A549 (cell line): Measurements from ENCODE around the gene TSPAN10. TPM values are rescaled to one million over a fixed set of nuclear protein-coding genes. Genes with fewer than 3 reads are reported as not detected.
A peak's percentile ranks its signal among the peaks of the same experiment; 100 is the strongest.

Experiments used
- ATAC-seq, 2 experiments: fragments of 200-7000 bp in 1 of 2; fragments of >200 bp in 1 of 2; cut with Nextera tagmentation in 1 of 2; cut with Tn5 transposase in 1 of 2; 3 replicates each; pipeline versions ENCODE4 v1.8.0 to v1.9.1; 2018 to 2020; ENCODE audit warnings: mild to moderate bottlenecking in 1 of 2, moderate library complexity in 1 of 2
- CTCF ChIA-PET: fragments of 300-600 bp; sonication (Branson Sonifier 250); formaldehyde crosslinking; extraction: SDS; loops from one replicate; lab custom pipeline; 2021; ENCODE audit warnings: antibody characterized with exemption, inconsistent platforms; lab: Yijun Ruan, JAX
- POLR2A ChIA-PET: fragments of 350-600 bp; formaldehyde crosslinking; extraction: SDS; loops from one replicate; lab custom pipeline; 2021; ENCODE audit warnings: antibody characterized with exemption, inconsistent platforms; lab: Yijun Ruan, JAX
- DNase-seq, 2 experiments: peaks; one replicate each; pipeline versions ENCODE4 v3.0.0 to v3.0.0-alpha.2; 2011 to 2016; ENCODE audit warnings: low read depth in 1 of 2, low spot score in 1 of 2
- FAIRE-seq: peaks from 2 replicates; lab custom pipeline; 2011; peaks lifted over from hg19 to GRCh38; lab: Jason Lieb, UNC
- H3K27ac ChIP-seq, 2 experiments: fragments of >200 bp; sonication (Bioruptor Twin); formaldehyde crosslinking; 3 replicates each; pipeline ENCODE4 v1.5.1; 2016 to 2017
- H3K4me1 ChIP-seq: fragments of >200 bp; sonication (Bioruptor Twin); formaldehyde crosslinking; 3 replicates; pipeline ENCODE4 v1.6.1; 2016
- H3K4me2 ChIP-seq: fragments of >200 bp; sonication (Bioruptor Twin); formaldehyde crosslinking; 3 replicates; pipeline ENCODE4 v1.6.1; 2016
- H3K4me3 ChIP-seq: fragments of >200 bp; sonication (Bioruptor Twin); formaldehyde crosslinking; 3 replicates; pipeline ENCODE4 v1.5.1; 2016
- H3K9me3 ChIP-seq: fragments of >200 bp; sonication (Bioruptor Twin); formaldehyde crosslinking; 3 replicates; pipeline ENCODE4 v1.6.1; 2016
- BHLHE40 ChIP-seq: IDR thresholded peaks from 2 replicates; pipeline ENCODE4 v1.6.1; 2012; ENCODE audit warnings: low read depth, low read length, inconsistent platforms
- CBX2 ChIP-seq: fragments of 200-600 bp; sonication (generic); IDR thresholded peaks from 2 replicates; pipeline ENCODE4 v1.6.1; 2016; ENCODE audit warnings: low read depth, mild to moderate bottlenecking, borderline replicate concordance
- CEBPB ChIP-seq, 2 experiments: fragments of >200 bp in 1 of 2; sonication (Bioruptor Twin) in 1 of 2; formaldehyde crosslinking in 1 of 2; IDR thresholded peaks; 2 replicates each; pipeline ENCODE4 v1.6.1; 2012 to 2016
- E2F6 ChIP-seq: IDR thresholded peaks from 2 replicates; pipeline ENCODE4 v1.6.1; 2012; ENCODE audit warnings: low read depth, borderline replicate concordance
- ELK1 ChIP-seq: fragments of 150-350 bp; IDR thresholded peaks from 2 replicates; pipeline ENCODE4 v1.6.1; 2014; ENCODE audit warnings: low read depth, mild to moderate bottlenecking, low read length
- FOSL2 ChIP-seq, 2 experiments: fragments of 450-650 bp in 1 of 2; fragments of >200 bp in 1 of 2; sonication (Bioruptor Twin) in 1 of 2; formaldehyde crosslinking; IDR thresholded peaks; 2 replicates each; pipeline versions ENCODE4 v1.5.0 to v1.6.1; 2016 to 2020; ENCODE audit warnings: mild to moderate bottlenecking in 1 of 2, moderate library complexity in 1 of 2
- GATA3 ChIP-seq: IDR thresholded peaks from 2 replicates; pipeline ENCODE4 v1.6.1; 2012; ENCODE audit warnings: borderline replicate concordance
- HES2 ChIP-seq: fragments of >200 bp; sonication (Bioruptor Twin); formaldehyde crosslinking; IDR thresholded peaks from 2 replicates; pipeline ENCODE4 v1.6.1; 2016
- HOXB5 ChIP-seq: fragments of 250-450 bp; sonication (Bioruptor Pico); IDR thresholded peaks from 2 replicates; pipeline ENCODE4 v1.5.0; 2020; ENCODE audit warnings: mild to moderate bottlenecking, moderate library complexity
- JUN ChIP-seq, 2 experiments: fragments of >200 bp; sonication (Bioruptor Twin); formaldehyde crosslinking; IDR thresholded peaks; 2 replicates in 1 of 2; 3 replicates in 1 of 2; pipeline ENCODE4 v1.6.1; 2016 to 2017
- KDM5A ChIP-seq: fragments of 200-600 bp; sonication (generic); IDR thresholded peaks from 2 replicates; pipeline ENCODE4 v1.6.1; 2016; ENCODE audit warnings: antibody characterized with exemption, mild to moderate bottlenecking
- MAFK ChIP-seq: fragments of 450-650 bp; IDR thresholded peaks from 2 replicates; pipeline ENCODE4 v1.6.1; 2014; ENCODE audit not compliant: partially characterized antibody
- MAX ChIP-seq: IDR thresholded peaks from 2 replicates; pipeline ENCODE4 v1.6.1; 2012
- MAZ ChIP-seq: fragments of 150-350 bp; IDR thresholded peaks from 2 replicates; pipeline ENCODE4 v1.6.1; 2014; ENCODE audit warnings: antibody characterized with exemption, low read depth, low read length, borderline replicate concordance
- MYC ChIP-seq: IDR thresholded peaks from 2 replicates; pipeline ENCODE4 v1.6.1; 2012; ENCODE audit warnings: mild to moderate bottlenecking, inconsistent platforms, low read length, improper control_type of control experiment, borderline replicate concordance
- NPAS2 ChIP-seq: fragments of 250-450 bp; sonication (Bioruptor Pico); IDR thresholded peaks from 2 replicates; pipeline ENCODE4 v1.8.0; 2022; ENCODE audit warnings: mild to moderate bottlenecking, moderate library complexity, borderline replicate concordance
- PHF8 ChIP-seq: fragments of 200-600 bp; sonication (generic); IDR thresholded peaks from 2 replicates; pipeline ENCODE4 v1.6.1; 2016; ENCODE audit warnings: low read depth, mild to moderate bottlenecking, antibody characterized with exemption, moderate library complexity, borderline replicate concordance
- POLR2A ChIP-seq: IDR thresholded peaks from 2 replicates; pipeline ENCODE4 v1.6.1; 2012; ENCODE audit warnings: mild to moderate bottlenecking, low read length
- RFX5 ChIP-seq: fragments of 450-650 bp; IDR thresholded peaks from 2 replicates; pipeline ENCODE4 v1.7.1; 2014; ENCODE audit warnings: antibody characterized with exemption, mild to moderate bottlenecking, moderate library complexity
- TP53 ChIP-seq: fragments of 250-450 bp; sonication (Bioruptor Pico); IDR thresholded peaks from 2 replicates; pipeline ENCODE4 v1.5.0; 2021; ENCODE audit warnings: mild to moderate bottlenecking, moderate library complexity
- WGBS: methylation state at CpG from one replicate; pipeline ENCODE4 v1.1.6; 2017; ENCODE audit errors: missing lambda C conversion rate; 5-methylcytosine and 5-hydroxymethylcytosine counted together
- polyA minus RNA-seq: library from RNA; depleted of rRNA, polyadenylated mRNA; stranded (reverse); fragments of >200 nt; gene quantifications from 2 replicates; pipeline ENCODE4 v1.2.3, GENCODE V29; 2011; rRNA and poly(A)+ RNA removed
- polyA plus RNA-seq, 4 experiments: library from polyadenylated mRNA; depleted of rRNA in 3 of 4; stranded (reverse); fragments of >200 nt; fragmentation: RNase III in 1 of 4; extraction: RNeasy Plus Mini Kit Qiagen cat#74134 plus additional on column Dnase treatment in 1 of 4; gene quantifications; 2 replicates in 3 of 4; 3 replicates in 1 of 4; pipeline ENCODE4 v1.2.3, GENCODE V29; 2011 to 2017
- TF ChIP-seq, protein P1 (sequence below): fragments of >200 bp; sonication (Bioruptor Twin); formaldehyde crosslinking; IDR thresholded peaks from 3 replicates; pipeline ENCODE4 v1.6.1; 2016
- TF ChIP-seq, protein P2 (sequence below): IDR thresholded peaks from 2 replicates; pipeline ENCODE4 v1.6.1; 2012

Gene TSPAN10
- polyA plus RNA-seq (2011; rRNA removed) (1.4 and 1.7 TPM in 2 replicates), polyA plus RNA-seq (2017; fragmentation: RNase III; extraction: RNeasy Plus Mini Kit Qiagen cat#74134 plus additional on column Dnase treatment) (5.4 to 7.1 TPM (median 6.3 TPM) in 3 replicates), polyA minus RNA-seq (1.3 and 1.4 TPM in 2 replicates)
- 1.9 and 3.2 TPM in 2 replicates for polyA plus RNA-seq (2012; cell fraction: cytosol; rRNA removed)
- 6.9 and 10.5 TPM in 2 replicates for polyA plus RNA-seq (2012; cell fraction: nucleus; rRNA removed)

DNA sequence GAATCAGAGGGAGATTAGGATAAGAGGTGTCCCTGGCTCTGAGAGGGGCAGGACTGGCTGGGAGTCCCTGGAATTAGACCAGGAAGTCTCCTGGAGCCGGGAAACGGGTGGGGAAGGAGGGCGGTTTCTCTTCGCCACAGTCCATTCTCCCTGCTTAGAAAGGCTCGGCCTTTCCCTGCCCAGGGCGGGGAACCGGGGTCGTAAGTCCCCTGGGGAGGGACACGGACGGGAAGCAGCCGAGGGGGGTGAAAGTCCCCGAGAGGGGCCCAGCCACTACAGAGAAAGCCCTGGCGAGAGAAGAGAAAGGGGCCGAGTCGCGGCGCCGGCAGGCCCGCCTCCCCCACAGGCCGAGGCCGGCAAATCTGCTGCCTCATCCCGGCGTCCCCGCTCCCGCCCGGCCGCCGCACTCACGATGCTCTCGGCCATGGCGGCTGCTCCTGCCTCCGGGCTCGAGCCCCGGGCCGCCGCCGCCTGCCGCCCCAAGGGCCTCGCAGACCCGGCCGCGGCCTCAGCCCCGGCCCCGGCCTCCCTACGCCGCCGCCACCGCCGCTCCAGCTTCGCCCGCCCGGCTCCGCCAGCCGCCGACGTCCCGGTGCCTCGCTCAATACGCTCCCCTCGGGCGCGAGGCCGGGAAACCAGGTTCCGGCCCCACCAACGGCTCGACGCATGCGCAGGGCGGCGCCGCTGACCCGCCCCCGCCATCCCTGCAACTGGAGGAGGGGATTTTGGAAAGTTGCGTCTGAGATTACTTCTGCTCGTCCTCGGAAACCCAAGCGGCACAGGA lies at the start of gene TSPAN10, which contains the start of gene NPLOC4:
TSS of gene TSPAN10 (plus strand) at position 692 of the 784 bp plus-strand sequence. CDS start 5,217 bp downstream, outside the sequence.
TSS of gene NPLOC4 (minus strand) at position 608 of the 784 bp plus-strand sequence. CDS start at position 426, 182 bp downstream.
- DNase-seq (peak; percentile 91 to 98), ATAC-seq (peak; percentile 82 to 88), FAIRE-seq (no peak)
- Histone ChIP-seq H3K4me2 (peak within 1 kb of the TSS; percentile 88), H3K9me3 (no peaks in the 10 kb centered on the region), H3K4me1 (peaks cover 20% of the 10 kb centered on the region), H3K4me3 (peak within 1 kb of the TSS; percentile 79), H3K27ac (peak within 1 kb of the TSS; percentile 97)
- WGBS = under 1% methylated on average over 37 of the region's 77 CpGs
- TF ChIP-seq HOXB5 (CRISPR knock-in tag) (peak; percentile 51; the same call in 1 of the 2 replicates), CBX2 (no peak), RFX5 (peak; percentile 52; the same call in 1 of the 2 replicates), GATA3 (peak; percentile 65; the same call in 1 of the 2 replicates), POLR2A (peak; percentile 88), FOSL2 (IDR thresholded peaks at IDR 0.05) (no peak), FOSL2 (CRISPR knock-in tag; IDR thresholded peaks at IDR 0.05) (peak; percentile 45; the same call in 1 of the 2 replicates), NPAS2 (CRISPR knock-in tag) (no peak), ELK1 (no peak), JUN (IDR thresholded peaks at IDR 0.05) (peak; percentile 92 to 99), HES2 (no peak), E2F6 (peak; percentile 73; the same call in 1 of the 2 replicates), KDM5A (peak; percentile 16; the same call in 1 of the 2 replicates), BHLHE40 (no peak), MYC (0 out of 2 replicates have a peak, but pooled peaks have one; percentile 47), MAFK (peak; percentile 79), CEBPB (IDR thresholded peaks at IDR 0.05) (peak in 1 of 2 experiments; percentile 19; a peak in 1 of 4 replicates), MAZ (peak; percentile 88), MAX (peak; percentile 87), TP53 (CRISPR knock-in tag) (peak; percentile 53; the same call in 1 of the 2 replicates), PHF8 (peak; percentile 90)
- TF ChIP-seq, protein P1, sequence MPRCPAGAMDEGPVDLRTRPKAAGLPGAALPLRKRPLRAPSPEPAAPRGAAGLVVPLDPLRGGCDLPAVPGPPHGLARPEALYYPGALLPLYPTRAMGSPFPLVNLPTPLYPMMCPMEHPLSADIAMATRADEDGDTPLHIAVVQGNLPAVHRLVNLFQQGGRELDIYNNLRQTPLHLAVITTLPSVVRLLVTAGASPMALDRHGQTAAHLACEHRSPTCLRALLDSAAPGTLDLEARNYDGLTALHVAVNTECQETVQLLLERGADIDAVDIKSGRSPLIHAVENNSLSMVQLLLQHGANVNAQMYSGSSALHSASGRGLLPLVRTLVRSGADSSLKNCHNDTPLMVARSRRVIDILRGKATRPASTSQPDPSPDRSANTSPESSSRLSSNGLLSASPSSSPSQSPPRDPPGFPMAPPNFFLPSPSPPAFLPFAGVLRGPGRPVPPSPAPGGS = peak; percentile 96
- TF ChIP-seq, protein P2, sequence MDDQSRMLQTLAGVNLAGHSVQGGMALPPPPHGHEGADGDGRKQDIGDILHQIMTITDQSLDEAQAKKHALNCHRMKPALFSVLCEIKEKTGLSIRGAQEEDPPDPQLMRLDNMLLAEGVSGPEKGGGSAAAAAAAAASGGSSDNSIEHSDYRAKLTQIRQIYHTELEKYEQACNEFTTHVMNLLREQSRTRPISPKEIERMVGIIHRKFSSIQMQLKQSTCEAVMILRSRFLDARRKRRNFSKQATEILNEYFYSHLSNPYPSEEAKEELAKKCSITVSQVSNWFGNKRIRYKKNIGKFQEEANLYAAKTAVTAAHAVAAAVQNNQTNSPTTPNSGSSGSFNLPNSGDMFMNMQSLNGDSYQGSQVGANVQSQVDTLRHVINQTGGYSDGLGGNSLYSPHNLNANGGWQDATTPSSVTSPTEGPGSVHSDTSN = peak; percentile 81
- ChIA-PET POLR2A (interaction anchor here (0.6 to 1.7 kb wide), 4 partner anchors 16 to 203 kb away, joined by 3 to 8 read pairs (median 4); partner anchors contain the start of genes CCDC137, OXLD1 and PDE6G), CTCF (interaction anchor here (0.8 to 2.2 kb wide), 2 partner anchors 11 to 35 kb away, joined by 3 to 10 read pairs; no protein-coding TSS in a partner anchor)
